Brain pericyte (primary cell): ENCODE measurements around the gene ITGAV.

Experiments used
- DNase-seq: peaks from one replicate; pipeline ENCODE4 v3.0.0-alpha.2; 2012; ENCODE audit warnings: low read depth, low spot score

The ITGAV gene

GRCh38 chr2:186612555-186613440 lies 22.9 kb downstream of the ITGAV start:
- no peak for DNase-seq

- DNase-seq = no peak
These were observed 24.5 kb downstream of the ITGAV start for GRCh38 chr2:186614373-186614772.

GRCh38 chr2:186617148-186617547 lies 27.3 kb downstream of the ITGAV start:
- DNase-seq = no peak

- no peak for DNase-seq
These were observed 27.9 kb downstream of the ITGAV start for GRCh38 chr2:186617771-186618170.

- no peak for DNase-seq
These were observed 28.8 kb downstream of the ITGAV start for GRCh38 chr2:186618696-186619095.

- no peak for DNase-seq
These were observed 33.2 kb downstream of the ITGAV start for GRCh38 chr2:186623084-186623483.

GRCh38 chr2:186624276-186624675 lies 34.4 kb downstream of the ITGAV start:
- no peak for DNase-seq

- DNase-seq = no peak
These were observed 39.6 kb downstream of the ITGAV start for GRCh38 chr2:186629250-186629996.

GRCh38 chr2:186632417-186632816 lies 42.6 kb downstream of the ITGAV start:
- DNase-seq = no peak

GRCh38 chr2:186634701-186635100 lies 44.8 kb downstream of the ITGAV start:
- DNase-seq = no peak

GRCh38 chr2:186636800-186637496 lies 47.1 kb downstream of the ITGAV start:
- no peak for DNase-seq

GRCh38 chr2:186637497-186637800 lies 47.6 kb downstream of the ITGAV start:
- DNase-seq = no peak

GRCh38 chr2:186639939-186640338 lies 50.1 kb downstream of the ITGAV start:
- no peak for DNase-seq

GRCh38 chr2:186641132-186641806 lies 51.4 kb downstream of the ITGAV start:
- no peak for DNase-seq

GRCh38 chr2:186641807-186642321 lies 52.0 kb downstream of the ITGAV start:
- DNase-seq = peak; percentile 10

GRCh38 chr2:186644791-186645190 lies 54.9 kb downstream of the ITGAV start:
- DNase-seq = no peak

- DNase-seq = no peak
These were observed 56.1 kb downstream of the ITGAV start for GRCh38 chr2:186645999-186646398.

- DNase-seq = no peak
These were observed 58.3 kb downstream of the ITGAV start for GRCh38 chr2:186648130-186648529.

GRCh38 chr2:186653511-186653910 lies 63.7 kb downstream of the ITGAV start:
- DNase-seq = no peak

- DNase-seq = no peak
These were observed 69.5 kb downstream of the ITGAV start for GRCh38 chr2:186659383-186659782.

- DNase-seq = no peak
These were observed 74.7 kb downstream of the ITGAV start for GRCh38 chr2:186664385-186665043.
